ENCODE measurements around the gene TNRC18.
"Not testable (repeated sequence)": the region's sequence is repeated elsewhere in the genome, so short reads cannot be mapped to it uniquely, and the experiment has no call there.

Gene TNRC18

GRCh38 chr7:5322621-5323410 lies 100.8 kb downstream of the TNRC18 start:
- H3K36me3 ChIP-seq (ENCODE audit: insufficient read depth) = no peaks in the 10 kb centered on the region
- H2AFZ ChIP-seq (ENCODE audit: low read depth) = no peak overlapping the region
- H4K20me1 ChIP-seq (ENCODE audit: insufficient read depth) = no peaks in the 10 kb centered on the region

DNA sequence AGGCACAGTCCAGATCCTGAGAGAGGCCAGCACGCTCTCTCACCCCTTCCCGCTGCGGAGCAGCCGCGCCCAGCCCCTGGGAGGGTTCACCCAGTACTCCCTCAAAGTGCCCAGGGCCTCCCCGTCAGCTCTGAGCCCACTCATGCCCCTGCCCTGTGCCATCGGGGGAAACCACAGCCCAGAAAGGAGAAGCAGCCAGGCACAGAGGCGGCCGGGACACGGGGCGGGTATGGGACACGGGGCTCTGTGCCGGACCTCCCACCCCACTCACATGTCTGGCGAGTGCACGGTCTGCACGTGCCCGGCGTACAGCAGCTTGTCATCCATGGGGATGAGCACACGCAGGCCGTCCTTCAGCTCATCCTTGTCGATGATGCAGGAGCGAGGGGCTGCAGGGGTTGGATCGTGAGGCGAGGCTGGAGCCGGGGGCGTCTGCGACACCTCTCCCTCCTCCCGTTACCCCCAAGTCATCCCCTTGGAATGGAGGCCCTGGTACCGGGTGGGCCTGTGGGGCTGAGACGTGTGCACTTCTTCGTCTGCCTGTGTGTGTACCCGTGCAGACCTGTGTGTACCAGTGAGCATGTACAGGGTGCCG lies 102.7 kb downstream of the TNRC18 start:
- no peak overlapping the region for H3K27ac ChIP-seq

More at GRCh38 chr7:5322621-5323410, 100.8 kb downstream of the TNRC18 start:
- H3K27ac ChIP-seq = no peak overlapping the region
- H3K4me3 ChIP-seq (IDR thresholded peaks at IDR 0.05; ENCODE audit: insufficient read depth, low read depth, low read length) = no peak overlapping the region
- no peaks in the 10 kb centered on the region for H3K79me2 ChIP-seq (ENCODE audit: insufficient read depth, low read depth)
- no peaks in the 10 kb centered on the region for H3K27me3 ChIP-seq (ENCODE audit: insufficient read depth, low read depth)
- TF ChIP-seq CTCF (conservative IDR thresholded peaks at IDR 0.05; ENCODE audit: low read depth, low read length) = no peak
- no peak overlapping the region for H3K4me2 ChIP-seq
- no peak overlapping the region for H3K9ac ChIP-seq
- no peaks in the 10 kb centered on the region for H3K4me1 ChIP-seq (ENCODE audit: low read depth, poor library complexity, severe bottlenecking)

GRCh38 chr7:5320391-5320790 lies 103.2 kb downstream of the TNRC18 start:
- H3K4me3 ChIP-seq (IDR thresholded peaks at IDR 0.05; ENCODE audit: insufficient read depth, low read depth, low read length) = no peak overlapping the region
- no peaks in the 10 kb centered on the region for H3K4me1 ChIP-seq (ENCODE audit: low read depth, poor library complexity, severe bottlenecking)
- H3K9ac ChIP-seq = no peak overlapping the region
- H2AFZ ChIP-seq (ENCODE audit: low read depth) = no peak overlapping the region
- no peak overlapping the region for H3K4me2 ChIP-seq
- no peak overlapping the region for H3K27ac ChIP-seq
- TF ChIP-seq CTCF (conservative IDR thresholded peaks at IDR 0.05; ENCODE audit: low read depth, low read length) = no peak
- H3K79me2 ChIP-seq (ENCODE audit: insufficient read depth, low read depth) = no peaks in the 10 kb centered on the region
- no peaks in the 10 kb centered on the region for H4K20me1 ChIP-seq (ENCODE audit: insufficient read depth)
- no peaks in the 10 kb centered on the region for H3K36me3 ChIP-seq (ENCODE audit: insufficient read depth)
- H3K27me3 ChIP-seq (ENCODE audit: insufficient read depth, low read depth) = no peaks in the 10 kb centered on the region

More for the DNA sequence above, 102.7 kb downstream of the TNRC18 start:
- no peak overlapping the region for H3K4me2 ChIP-seq
- no peaks in the 10 kb centered on the region for H3K27me3 ChIP-seq (ENCODE audit: insufficient read depth, low read depth)
- TF ChIP-seq CTCF (conservative IDR thresholded peaks at IDR 0.05; ENCODE audit: low read depth, low read length) = no peak
- H3K4me1 ChIP-seq (ENCODE audit: low read depth, poor library complexity, severe bottlenecking) = no peaks in the 10 kb centered on the region
- H3K36me3 ChIP-seq (ENCODE audit: insufficient read depth) = no peaks in the 10 kb centered on the region
- no peak overlapping the region for H2AFZ ChIP-seq (ENCODE audit: low read depth)
- no peak overlapping the region for H3K9ac ChIP-seq
- no peaks in the 10 kb centered on the region for H4K20me1 ChIP-seq (ENCODE audit: insufficient read depth)
- H3K79me2 ChIP-seq (ENCODE audit: insufficient read depth, low read depth) = no peaks in the 10 kb centered on the region
- H3K4me3 ChIP-seq (IDR thresholded peaks at IDR 0.05; ENCODE audit: insufficient read depth, low read depth, low read length) = no peak overlapping the region

DNA sequence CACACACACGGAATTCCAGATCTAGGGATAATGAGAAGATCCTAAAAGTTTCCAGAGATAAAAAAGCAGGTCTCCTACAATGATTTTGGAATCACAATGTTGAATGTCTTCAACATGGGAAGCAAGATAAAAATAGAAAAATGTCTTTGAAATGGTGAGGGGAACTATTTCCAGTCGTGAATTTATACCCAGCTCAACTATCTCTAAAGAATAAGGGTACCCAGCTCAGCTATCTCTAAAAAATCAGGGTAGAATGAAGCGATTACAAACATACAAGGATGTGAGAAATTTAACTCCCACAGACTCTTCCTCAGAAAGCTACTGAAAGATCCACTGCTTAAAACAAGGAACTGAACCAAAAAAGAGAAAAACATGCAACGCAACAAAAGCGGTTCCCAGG lies 105.0 kb downstream of the TNRC18 start:
- not testable (repeated sequence) for H2AFZ ChIP-seq (ENCODE audit: low read depth); H3K79me2 ChIP-seq (ENCODE audit: insufficient read depth, low read depth); H3K4me3 ChIP-seq (IDR thresholded peaks at IDR 0.05; ENCODE audit: insufficient read depth, low read depth, low read length); H3K36me3 ChIP-seq (ENCODE audit: insufficient read depth); H3K4me1 ChIP-seq (ENCODE audit: low read depth, poor library complexity, severe bottlenecking); H4K20me1 ChIP-seq (ENCODE audit: insufficient read depth); H3K27me3 ChIP-seq (ENCODE audit: insufficient read depth, low read depth); H3K4me2 ChIP-seq; H3K27ac ChIP-seq; H3K9ac ChIP-seq

GRCh38 chr7:5315761-5316160 lies 107.9 kb downstream of the TNRC18 start:
- H3K4me3 ChIP-seq (IDR thresholded peaks at IDR 0.05; ENCODE audit: insufficient read depth, low read depth, low read length) = no peak overlapping the region
- no peak for TF ChIP-seq CTCF (conservative IDR thresholded peaks at IDR 0.05; ENCODE audit: low read depth, low read length)
- H3K4me2 ChIP-seq = no peak overlapping the region
- H2AFZ ChIP-seq (ENCODE audit: low read depth) = no peak overlapping the region
- no peak overlapping the region for H3K9ac ChIP-seq
- H3K4me1 ChIP-seq (ENCODE audit: low read depth, poor library complexity, severe bottlenecking) = no peaks in the 10 kb centered on the region
- no peaks in the 10 kb centered on the region for H4K20me1 ChIP-seq (ENCODE audit: insufficient read depth)
- no peaks in the 10 kb centered on the region for H3K27me3 ChIP-seq (ENCODE audit: insufficient read depth, low read depth)
- no peaks in the 10 kb centered on the region for H3K79me2 ChIP-seq (ENCODE audit: insufficient read depth, low read depth)
- H3K27ac ChIP-seq = no peak overlapping the region
- no peaks in the 10 kb centered on the region for H3K36me3 ChIP-seq (ENCODE audit: insufficient read depth)

Data from KMS-11 (cell line).